Spleen (tissue), 7 donors: Measurements from ENCODE around the gene EXOC1L.

Experiments
- POLR2A ChIP-seq, 3 donors: fragments of 450-650 bp; IDR thresholded peaks; one replicate each; pipeline ENCODE4 v1.5.1; 2017; ENCODE audit warnings: antibody characterized with exemption in 3 of 3, mild to moderate bottlenecking in 1 of 3
- POLR2AphosphoS5 ChIP-seq, 3 donors: sonication (generic); formaldehyde crosslinking; IDR thresholded peaks; one replicate each; pipeline ENCODE4 v1.5.1; 2017; ENCODE audit warnings: antibody characterized with exemption in 3 of 3
- TF ChIP-seq, protein P1 (sequence below), 11 experiments: fragments of 200-600 bp in 7 of 11; fragments of 450-650 bp in 4 of 11; sonication (generic) in 4 of 11; IDR thresholded peaks in 8 of 11; conservative IDR thresholded peaks in 3 of 11; 1 replicate in 7 of 11; 2 replicates in 4 of 11; pipeline versions ENCODE4 v1.4.0 to v1.8.0; 2016 to 2021; ENCODE audit warnings: antibody characterized with exemption in 11 of 11, inconsistent platforms in 4 of 11, mild to moderate bottlenecking in 1 of 11
- donor health status: DM: no; HTN: no; CAD: no; lungs with moderate emphysema.
- donor health status: DM: no; HTN: no; CAD: no.
- donor health status: DM: no; HTN: no; CAD: no.

DNA sequence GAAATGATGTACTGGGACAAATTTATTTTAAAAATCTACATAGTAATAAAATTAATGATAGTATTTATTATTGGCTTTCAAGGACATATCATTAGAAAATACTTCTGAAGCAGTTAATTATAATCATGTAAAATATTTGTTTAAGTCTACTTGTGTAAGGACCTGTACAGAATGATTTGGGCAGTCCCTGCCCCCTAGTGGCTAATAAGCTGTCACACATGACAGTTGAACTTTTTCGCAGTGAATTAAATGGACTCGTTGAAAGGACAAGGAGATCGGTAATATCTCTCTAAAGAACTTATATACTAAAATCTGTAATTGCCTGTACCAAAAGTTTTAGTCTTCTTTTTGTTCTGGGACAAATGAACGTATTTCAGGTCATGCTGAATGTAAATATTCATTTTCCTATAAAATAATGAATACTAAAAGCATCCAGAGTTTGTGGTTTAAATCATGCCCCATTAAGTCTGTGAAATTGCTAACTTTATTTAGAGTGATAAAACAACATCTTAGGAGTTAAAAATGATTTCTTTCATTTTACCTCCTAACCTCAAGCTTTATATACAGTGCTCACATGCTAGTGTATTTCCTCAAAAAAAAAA lies 47.5 kb downstream of the EXOC1L start:
- TF ChIP-seq POLR2AphosphoS5 (IDR thresholded peaks at IDR 0.05) (no peak), POLR2A (IDR thresholded peaks at IDR 0.05) (no peak)
- TF ChIP-seq, protein P1, sequence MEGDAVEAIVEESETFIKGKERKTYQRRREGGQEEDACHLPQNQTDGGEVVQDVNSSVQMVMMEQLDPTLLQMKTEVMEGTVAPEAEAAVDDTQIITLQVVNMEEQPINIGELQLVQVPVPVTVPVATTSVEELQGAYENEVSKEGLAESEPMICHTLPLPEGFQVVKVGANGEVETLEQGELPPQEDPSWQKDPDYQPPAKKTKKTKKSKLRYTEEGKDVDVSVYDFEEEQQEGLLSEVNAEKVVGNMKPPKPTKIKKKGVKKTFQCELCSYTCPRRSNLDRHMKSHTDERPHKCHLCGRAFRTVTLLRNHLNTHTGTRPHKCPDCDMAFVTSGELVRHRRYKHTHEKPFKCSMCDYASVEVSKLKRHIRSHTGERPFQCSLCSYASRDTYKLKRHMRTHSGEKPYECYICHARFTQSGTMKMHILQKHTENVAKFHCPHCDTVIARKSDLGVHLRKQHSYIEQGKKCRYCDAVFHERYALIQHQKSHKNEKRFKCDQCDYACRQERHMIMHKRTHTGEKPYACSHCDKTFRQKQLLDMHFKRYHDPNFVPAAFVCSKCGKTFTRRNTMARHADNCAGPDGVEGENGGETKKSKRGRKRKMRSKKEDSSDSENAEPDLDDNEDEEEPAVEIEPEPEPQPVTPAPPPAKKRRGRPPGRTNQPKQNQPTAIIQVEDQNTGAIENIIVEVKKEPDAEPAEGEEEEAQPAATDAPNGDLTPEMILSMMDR (IDR thresholded peaks at IDR 0.05 in 8 of 11, conservative IDR thresholded peaks at IDR 0.05 in 3 of 11): peak in 10 of 11 experiments; percentile 53 to 83 (median 76)
